Stimulated activated CD4-positive, alpha-beta T cell treated with anti-CD3 and anti-CD28 coated beads, Interleukin-1b, Interleukin-23, amount 100 ng/mL, for 24 hours (primary cell): ENCODE data around the gene TMTC2.
"Not testable (repeated sequence)": the region's sequence is repeated elsewhere in the genome, so short reads cannot be mapped to it uniquely, and the experiment has no call there.

Experiments used
- DNase-seq, 4 experiments: peaks; one replicate each; pipeline ENCODE4 v3.0.0-alpha.2; 2020; ENCODE audit warnings: low read depth in 4 of 4, low spot score in 1 of 4

The TMTC2 gene

DNA sequence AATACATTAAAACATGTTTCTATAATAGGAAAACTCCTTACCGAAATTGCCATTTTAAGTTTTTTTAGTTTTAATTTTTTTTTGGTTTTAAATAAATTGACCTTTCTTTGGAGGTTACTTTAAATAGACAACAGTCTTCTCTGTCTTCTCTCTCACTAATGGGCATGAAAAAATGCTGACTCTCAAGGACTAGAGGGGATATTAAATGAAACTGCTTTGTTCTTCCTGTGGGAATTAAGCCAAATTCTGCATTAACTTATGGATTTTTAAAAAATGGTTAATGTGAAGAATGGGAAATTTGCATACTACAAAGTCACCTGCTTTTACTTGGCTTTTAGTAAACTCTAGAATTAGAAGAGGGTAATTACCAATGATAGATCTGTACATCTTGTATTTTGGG, 378.9 kb downstream of the TMTC2 start:
- DNase-seq, result no peak

GRCh38 chr12:83067981-83068380, 381.3 kb downstream of the TMTC2 start:
- no peak for DNase-seq

DNA sequence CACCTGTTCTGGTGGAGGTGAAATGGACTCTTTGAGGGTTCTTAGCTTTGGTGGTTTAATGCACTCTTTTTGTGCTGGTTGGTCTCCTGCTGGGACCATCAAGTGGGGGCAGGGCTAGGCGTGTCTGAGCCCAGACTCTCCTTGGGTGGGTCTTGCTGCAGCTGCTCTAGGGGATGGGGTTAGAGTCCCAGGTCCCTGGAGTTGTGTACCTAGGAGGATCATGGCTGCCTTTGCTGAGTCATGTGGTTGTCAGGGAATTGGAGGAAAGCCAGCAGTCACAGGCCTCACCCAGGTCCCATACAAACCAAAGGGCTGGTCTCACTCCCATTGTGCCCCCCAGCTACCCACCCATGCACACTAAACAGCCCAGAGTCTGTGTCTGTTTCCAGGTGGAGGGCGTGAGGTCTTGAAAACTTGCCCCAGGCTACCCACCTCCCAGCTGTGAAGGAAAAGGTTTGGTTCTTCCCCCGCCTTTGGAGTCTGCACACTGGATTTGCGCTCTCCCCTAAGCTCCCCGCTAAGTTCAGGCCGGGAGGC, 387.7 kb downstream of the TMTC2 start:
- DNase-seq, result no peak

- no peak for DNase-seq
These were observed 388.8 kb downstream of the TMTC2 start for GRCh38 chr12:83075471-83075870.

- no peak for DNase-seq
These were observed 390.3 kb downstream of the TMTC2 start for GRCh38 chr12:83077041-83077440.

DNA sequence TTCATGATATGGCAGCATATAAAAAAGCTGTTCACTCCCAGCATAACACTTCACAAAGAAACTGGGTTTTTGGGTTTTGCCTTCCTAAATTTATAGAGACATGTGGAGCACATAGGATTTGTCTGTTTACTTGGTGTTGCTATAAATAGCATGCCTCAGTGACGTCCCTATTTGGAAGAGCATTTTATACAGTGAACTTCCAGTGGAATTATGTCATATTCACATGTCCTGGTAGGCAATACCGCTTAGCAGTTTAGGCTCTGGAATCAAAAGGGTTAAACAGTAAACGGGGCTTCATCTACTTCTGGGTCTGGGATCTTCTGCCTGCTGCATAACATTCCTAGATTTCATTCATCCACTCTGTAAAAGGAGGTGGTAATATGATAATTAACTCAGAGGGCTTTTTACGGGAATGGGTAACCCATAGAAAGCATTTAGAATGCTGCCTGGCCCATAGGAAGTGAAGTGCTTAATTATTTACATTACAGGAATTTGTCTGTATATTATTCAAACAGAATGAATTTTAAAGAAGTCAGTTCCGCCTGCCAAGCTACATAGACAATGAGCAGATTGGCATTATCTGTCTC, 396.1 kb downstream of the TMTC2 start:
- no peak for DNase-seq

DNA sequence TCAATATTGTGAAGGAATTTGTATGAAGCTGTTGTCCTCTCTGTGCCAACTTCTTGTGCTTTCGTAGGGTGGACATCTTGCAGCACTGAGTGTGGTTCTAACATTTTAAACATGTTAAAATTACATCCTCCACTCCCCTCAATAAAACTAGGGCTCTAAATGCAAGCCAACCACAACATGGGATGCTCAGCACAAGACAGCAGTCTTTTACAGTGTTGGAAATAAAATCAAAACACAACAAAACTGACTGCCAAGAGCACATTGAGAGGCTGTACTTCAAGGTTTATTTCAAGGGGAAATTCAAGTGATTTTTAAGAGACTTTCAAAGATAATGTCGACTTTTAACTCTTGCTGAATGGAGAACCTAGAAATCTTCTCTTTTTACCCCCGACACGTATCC, 396.9 kb downstream of the TMTC2 start:
- no peak for DNase-seq

DNA sequence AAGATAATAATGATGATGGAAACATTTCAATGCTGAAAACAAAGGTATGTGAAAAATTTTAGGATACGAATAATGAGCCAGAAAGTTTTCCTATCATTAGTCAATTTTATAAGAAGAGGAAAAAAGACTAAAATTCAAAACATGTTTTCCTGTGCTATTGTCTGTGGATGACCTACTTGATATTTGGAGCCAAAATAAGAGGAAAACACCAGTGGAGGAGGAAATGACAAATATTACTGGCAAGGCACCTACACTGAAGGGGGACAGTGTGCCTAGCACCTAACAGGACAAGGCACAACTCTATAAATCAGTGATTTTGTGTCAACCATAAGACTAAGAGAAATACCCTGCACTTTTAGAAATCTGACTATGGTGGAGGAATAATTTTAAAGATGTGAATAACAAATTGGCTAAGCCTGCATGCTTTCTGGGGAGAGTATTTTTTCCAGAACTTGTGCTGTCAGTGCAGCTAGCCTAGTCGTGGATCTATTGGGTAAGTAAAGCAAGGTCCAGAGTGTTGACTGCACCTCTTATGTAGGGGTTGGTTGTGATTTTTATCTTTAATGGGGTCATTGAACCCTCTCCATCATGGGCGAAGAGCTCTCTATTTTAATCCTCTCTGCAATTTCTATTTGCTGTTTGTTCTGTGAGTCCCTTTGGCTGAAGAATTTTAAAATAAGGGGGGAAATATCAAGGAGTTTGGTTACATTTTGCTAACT, 398.0 kb downstream of the TMTC2 start:
- no peak for DNase-seq

DNA sequence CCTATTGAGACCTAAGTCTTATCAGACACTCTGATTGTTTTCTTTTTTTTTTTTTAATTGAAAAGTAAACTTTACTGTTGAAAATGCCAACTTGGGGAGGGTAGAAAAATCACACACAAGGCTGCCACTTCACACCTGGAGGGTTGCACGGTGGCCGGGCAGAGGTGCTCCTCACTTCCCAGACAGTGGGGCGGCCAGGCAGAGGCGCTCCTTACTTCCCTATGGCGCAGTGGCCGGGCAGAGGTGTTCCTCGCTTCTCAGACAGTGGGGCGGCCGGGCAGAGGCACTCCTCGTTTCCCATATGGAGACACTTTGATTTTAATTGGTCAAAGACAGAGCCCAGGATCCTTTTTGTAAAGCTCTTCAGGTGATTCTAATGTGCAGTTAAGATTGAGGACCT, 399.3 kb downstream of the TMTC2 start:
- DNase-seq, result no peak

DNA sequence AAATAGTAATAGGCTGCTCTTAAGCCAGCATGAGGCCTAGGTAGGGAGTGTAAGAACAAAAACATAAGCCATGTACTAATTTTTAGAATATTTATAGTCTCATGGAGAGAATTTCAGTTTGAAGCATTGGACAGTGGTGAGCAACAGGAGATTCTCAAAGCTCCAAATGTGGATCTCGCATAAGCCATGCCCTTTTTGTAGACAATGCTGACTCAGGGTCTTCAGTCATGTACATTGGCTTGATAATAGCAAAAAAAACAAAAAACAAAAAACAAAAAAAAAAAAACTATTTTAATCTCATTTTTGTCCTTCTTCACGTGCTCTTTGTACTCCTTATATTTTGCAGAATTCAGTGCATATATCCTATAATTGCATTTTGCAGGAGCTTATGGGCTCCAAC, 402.9 kb downstream of the TMTC2 start:
- DNase-seq, result no peak

DNA sequence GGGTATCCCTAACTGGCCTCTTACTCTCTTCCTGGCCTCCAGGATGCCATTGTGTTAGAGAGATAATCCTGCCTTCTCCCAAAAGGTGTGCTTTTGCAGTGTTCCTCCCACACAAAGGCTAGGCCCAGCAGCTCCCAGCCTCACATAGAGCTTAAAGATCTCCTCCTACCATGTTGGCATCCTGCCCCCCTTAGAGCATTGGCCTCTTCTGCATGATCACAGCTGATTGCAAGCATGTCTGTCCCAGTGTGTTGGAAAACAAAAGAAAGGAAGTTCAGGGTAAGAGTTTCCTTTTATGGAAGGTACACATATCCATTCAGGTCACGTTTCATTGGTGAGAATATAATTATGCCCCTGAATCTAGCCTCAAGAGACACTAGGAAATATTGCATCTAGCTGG, 405.4 kb downstream of the TMTC2 start:
- no peak for DNase-seq

DNA sequence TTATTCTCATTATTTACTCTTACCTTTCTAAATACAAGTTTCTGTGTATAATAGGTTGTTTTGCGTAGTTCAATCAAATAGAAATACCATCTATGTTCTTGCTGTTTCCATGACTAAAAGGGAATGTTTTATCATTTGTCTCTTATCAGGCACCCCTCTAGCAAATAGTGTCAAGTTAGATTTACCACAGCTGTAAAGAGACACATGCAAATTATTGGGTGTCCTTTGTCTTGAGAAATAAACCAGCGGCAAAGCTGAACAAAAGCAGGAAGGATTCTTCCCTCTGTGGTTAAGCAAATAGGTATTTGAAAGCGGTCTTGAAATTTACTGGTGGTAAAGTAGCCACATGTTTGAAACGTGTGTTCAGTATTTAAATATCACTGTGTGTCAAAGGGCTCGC, 405.9 kb downstream of the TMTC2 start:
- DNase-seq, result no peak

DNA sequence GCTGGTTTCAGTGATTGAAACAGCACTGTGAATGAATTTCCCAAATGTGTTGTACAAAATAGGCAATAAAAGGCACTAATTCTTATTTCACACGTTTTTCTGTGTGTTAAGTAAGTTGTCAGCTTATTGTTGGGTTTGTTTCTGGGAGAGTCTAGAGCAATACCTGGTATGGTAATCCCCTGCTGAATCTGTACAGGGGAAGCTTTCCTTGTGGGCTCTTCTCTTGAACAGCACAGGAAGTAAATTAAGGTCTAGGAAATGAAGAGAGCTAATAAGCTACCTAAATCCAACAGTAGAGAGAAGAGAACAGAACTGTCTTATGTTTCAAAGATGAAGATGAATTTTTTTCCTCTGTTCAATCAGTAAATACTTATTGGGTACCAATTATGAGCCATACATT, 406.7 kb downstream of the TMTC2 start:
- DNase-seq, result no peak

- DNase-seq, result no peak
These were observed 411.1 kb downstream of the TMTC2 start for GRCh38 chr12:83097643-83098342.

DNA sequence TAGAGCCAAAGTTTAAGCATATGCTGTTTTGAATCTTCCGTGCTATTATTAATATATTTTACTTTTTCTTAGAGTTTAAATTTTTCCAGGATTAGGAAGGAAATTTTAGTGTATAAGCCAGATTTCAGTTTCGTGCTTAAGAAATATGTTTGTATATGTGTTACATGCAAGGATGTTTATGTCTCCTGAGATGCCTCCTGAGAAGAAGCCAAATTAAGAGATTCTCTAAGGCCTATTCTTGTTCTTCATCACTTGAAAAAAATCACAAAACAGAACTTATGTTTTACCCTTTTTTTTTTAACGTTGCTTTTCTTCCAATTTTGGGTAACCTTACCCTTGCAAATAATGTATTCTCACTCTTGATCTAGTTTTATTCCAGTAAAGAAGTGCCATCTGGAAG, 412.7 kb downstream of the TMTC2 start:
- DNase-seq, result no peak

DNA sequence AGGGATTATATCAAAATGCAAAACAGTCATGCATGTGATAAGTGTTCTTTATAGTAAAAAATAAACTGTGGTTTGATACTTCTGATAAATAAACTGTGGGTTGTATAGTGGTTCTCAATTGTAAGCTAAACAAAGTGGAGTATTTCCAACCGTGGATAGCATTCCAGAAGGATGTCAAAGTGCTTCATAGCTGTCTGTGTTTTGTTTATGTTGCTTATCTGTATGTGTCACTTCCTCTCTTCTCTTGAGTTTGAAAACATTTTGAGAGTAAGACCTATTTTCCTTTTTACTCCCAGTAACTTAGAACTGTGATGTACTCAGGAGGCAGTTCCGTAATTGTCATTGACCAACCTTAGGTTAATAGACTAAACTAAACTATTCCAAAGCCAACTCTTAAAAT, 415.8 kb downstream of the TMTC2 start:
- no peak for DNase-seq

DNA sequence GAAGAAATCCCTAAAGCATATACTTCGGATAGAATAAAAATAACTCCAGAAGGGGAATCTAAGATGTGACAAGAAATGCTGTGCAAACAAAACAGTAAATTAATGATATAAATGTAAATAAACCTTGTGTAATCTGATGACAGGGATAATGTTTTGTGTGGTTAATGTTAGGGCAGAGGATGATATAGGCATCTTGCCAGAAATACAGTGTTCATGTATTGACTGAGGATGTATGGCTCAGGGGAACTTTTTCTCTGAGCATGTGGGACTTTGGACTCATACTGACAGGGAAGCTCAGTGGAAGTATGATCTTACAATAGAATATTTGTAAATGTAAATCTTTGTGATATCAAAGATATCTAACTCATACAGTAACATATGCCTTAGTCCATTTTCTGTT, 420.2 kb downstream of the TMTC2 start:
- no peak for DNase-seq

- no peak for DNase-seq
These were observed 423.7 kb downstream of the TMTC2 start for GRCh38 chr12:83110424-83110823.

DNA sequence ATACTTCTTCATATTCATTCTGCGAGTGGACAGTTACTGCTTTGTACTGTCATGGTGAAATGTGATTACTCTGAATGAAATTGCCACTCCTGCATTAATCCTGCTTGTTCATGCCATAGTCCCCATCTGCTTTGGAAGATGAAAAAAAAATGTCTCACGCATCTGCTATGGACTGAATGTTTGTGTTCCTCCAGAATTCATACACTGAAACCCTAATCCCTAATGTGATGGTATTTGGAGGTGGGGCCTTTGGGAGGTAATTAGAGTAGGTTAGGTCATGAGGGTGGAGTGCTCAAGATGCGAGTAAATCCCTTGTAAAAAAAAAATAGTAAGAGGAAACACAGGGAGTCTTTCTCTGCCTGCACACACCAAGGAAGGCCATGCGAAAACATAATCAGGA, 427.2 kb downstream of the TMTC2 start:
- DNase-seq, result no peak

- DNase-seq, result no peak
These were observed 428.3 kb downstream of the TMTC2 start for GRCh38 chr12:83114966-83115365.

DNA sequence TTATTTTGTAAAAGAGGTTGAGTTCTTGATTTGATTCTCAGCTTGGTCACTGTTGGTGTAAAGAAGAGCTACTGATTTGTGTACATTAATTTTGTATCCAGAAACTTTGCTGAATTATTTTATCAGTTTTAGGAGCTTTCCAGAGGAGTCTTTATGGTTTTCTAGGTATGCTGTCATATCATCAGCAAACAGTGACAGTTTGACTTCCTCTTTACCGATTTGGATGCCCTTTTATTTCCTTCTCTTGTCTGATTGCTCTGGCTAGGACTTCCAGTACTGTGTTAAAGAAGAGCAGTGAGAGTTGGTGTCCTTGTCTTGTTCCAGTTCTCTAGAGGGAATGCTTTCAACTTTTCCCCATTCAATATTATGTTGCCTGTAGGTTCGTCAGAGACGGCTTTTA, 431.2 kb downstream of the TMTC2 start:
- not testable (repeated sequence) for DNase-seq

GRCh38 chr12:83121897-83122622, 435.4 kb downstream of the TMTC2 start:
- DNase-seq, result no peak
